GM18508 (cell line): ENCODE results near the gene CRBN.
A peak's percentile ranks its signal among the peaks of the same experiment; 100 is the strongest.

Experiments
- ATAC-seq: cut with Tn5 transposase; IDR thresholded peaks from one replicate; pipeline ENCODE4 v1.9.1; 2021; ENCODE audit warnings: moderate number of reproducible peaks; ENCODE audit not compliant: insufficient read depth, unreplicated experiment

Gene CRBN

DNA sequence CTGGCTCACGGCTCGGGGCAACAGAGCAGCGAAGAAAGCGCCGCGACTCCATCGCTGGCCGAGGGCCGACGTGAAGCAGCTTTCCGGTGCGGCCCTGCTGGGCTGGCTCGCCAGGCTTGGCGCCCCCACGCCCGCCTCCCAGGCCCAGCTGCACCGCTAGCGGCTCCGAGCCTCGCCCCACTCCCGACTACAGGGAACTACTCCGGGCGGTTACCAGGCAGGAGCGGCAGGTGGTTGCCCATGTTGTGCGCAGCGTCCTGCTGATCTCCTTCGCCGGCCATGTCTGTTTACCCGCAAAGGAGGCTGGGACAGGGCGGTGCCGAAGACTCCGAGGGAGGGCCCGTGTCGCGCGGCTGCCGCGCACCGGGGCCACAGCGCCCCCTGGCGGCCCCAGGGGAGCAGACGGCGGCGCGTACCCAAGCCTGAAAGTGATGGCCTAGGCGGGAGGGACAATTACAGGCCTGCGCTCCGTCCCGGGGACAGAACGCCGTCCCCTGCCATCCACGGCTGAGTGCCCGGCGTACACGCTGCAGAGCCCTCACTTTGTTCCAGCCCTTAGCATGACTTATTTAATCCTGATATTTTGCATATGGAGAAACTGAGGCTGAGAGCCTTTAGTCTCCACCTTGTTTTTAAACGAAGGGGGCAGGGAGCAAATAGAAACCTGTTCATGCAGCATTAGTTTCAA is at the start of gene CRBN:
Gene CRBN, minus strand, starts transcription at position 285 of the 688 bp plus-strand sequence. Its CDS starts 4 bp downstream, at position 281.
- ATAC-seq, result peak; percentile 96

DNA sequence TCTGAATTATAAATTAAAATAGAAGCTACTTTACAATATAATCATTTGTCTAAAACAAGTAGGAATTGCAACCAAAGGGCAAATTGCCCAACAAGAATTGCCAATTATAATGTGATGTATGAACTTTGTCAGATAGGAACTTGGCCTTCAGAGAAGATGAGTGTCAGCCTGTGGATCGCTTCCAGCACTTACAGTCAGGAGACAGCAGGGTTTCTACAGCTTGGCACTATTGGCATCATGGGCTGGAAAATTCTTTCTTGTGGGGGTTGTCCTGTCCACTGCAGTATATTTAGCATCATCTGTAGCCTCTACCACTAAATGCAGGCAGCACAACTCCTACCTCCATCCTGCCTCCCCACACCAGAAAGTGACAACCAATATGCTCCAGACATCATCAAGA is 48.1 kb upstream of the CRBN start:
- ATAC-seq, result no peak

DNA sequence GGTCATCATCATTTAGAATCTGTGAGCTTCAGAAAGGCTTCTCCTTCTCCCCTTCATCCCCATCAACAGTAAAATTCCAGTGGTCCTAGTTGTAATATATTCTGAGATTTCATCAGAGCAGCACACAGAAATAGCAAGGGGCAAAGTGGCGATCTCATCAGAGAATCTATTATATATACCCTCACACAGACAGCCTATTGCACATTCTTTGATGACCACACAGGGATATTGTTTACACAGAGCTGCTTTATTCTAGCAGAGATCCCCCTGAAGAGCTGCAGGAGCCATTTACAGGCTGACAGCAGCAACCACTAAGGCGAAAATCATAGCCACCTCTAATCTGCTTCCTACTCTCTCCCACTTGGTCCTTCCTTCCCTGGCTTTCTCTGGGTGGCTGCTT is 42.0 kb upstream of the CRBN start:
- ATAC-seq, result no peak

DNA sequence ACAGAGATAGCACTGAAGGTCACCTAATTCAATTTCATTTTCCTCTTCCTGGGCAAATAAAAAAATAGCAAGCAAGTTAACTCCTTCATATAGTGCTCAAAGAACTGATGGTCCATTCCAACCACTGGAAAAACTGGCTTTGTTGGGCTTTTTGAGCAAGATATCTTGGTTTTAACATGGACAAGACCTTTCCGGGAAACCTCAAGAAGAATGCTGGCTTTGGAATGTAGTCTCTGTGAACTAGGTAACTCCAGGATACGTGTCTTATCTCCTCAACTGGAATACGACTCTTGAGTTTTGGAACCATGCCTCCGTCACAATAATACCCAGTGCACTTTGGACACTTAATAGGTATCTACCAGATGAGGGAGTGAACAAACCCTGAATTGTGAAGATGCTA is 36.9 kb upstream of the CRBN start:
- ATAC-seq, result no peak

DNA sequence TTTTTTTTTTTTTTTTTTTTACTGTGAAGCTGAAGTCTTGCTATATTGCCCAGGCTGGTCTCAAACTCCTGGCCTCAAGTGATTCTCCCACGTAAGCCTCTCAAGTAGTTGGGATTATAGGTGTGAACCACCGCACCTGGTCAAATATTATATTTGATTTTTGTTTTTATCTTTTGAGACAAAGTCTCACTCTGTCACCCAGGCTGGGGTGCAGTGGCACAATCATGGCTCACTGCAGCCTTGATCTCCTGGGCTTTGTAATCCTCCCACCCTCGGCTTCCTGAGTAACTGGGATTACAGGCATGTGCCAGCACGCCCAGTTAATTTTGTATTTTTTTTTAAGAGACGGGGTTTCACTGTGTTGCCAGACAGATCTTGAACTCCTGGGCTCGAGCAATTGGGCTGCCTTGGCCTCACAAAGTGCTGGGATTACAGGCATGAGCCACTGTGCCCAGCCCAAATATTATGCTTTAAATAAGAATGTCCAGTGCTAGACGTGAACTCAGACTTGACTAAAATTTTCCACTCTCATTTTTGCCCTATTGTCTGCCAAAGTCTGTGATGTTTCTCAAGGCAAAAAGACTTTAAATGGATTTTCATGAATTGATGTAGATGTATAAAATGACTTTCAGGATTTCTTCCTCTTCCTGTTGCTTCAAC is 33.4 kb upstream of the CRBN start:
- no peak for ATAC-seq

DNA sequence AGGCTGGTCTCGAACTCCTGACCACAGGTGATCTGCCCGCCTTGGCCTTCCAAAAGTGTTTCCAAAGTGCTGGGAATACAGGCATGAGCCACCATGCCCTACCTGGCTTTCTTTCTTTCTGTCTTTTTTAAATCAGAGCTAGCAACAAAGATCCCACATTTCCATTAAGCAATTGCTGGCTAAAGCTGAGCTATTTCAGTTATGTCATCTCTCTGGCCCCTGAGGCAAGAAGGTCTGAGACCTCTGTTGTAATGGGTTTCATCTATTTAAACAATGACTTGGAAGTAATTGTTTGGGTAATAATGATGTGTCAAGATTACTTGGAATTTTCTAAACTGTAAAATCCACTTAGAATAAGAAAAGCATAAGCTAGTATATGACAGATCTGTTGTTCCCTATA is 30.2 kb upstream of the CRBN start:
- ATAC-seq, result no peak

DNA sequence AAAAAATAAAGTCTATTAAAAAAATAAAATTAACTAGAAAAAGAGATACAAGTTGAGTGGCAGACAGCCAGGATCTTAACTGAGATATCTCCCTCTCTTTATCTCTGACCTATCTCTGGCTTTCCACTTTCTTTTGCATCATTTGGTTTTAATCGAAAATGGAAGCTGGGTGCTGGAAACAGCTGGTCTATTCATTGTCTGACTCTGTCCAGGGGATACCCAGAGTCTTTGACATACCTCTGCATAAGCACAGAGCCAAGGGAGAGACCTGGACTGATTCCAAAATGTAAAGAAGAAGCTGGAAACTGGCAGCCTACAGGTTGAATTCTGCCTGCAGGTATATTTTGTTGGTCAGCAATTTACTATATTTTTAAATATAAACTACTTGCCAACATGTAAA is 29.6 kb upstream of the CRBN start:
- ATAC-seq, result no peak

DNA sequence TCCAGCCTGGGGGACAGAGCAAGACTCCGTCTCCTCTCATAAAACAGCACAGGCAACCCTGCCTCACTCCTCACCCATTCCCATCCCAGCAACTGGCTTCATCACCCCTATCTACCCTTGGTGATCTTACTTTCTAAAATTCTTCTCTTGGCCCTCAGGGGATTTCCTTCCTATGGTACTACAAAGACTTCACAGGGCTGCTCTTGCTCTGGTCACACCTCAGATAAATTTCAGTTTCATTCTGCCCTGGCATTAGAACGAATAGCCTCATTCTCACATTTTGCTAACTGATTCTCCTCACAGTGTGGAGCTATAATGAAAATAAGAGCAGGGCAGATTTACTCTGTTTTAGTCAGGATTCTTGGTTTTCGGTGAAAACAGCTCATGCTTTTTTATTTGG is 22.1 kb upstream of the CRBN start:
- ATAC-seq, result peak; percentile 96

DNA sequence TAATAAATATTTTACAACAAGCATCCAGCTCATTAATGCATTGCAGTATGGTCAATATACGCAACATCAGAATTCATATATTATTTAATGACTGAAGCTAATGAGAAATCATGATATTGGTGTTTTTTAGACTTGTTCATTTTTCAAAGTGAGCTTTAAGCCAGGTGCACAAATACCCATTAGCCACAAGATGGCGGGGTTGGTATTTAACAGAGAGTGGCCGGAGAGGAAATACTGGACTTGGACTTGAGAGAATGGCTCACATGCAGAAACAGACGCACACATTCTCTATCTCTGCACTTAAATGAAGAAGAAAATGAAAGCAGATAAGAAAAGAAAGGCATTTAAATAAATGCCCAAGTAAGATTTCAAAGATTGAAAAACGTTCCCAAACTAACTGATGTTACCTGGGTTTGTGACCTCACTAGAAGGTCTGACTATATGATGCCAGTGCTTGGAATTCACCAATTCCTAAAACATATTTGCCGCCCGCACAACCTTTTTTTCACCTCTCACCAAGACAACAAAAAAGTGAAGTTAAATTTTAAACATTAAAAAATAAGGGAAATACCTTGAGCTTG is 21.2 kb upstream of the CRBN start:
- no peak for ATAC-seq

DNA sequence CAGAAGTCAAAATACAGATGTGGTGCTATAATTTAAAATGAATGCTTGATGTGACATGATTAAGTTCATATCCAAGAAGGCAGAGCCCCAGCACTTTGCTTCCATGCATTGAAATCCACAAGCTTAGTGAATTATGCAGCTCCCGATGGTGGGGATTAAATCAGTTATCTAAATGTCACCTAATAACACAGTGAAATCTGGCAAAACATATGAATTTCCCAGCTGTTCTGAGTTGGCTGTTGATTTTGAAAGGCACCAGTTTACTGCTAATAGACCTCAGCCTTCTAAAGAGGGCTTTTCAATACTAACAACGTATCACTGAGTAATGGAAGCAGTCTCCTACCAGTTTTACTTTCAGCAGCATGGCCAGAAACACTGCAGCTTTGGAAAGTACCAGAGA is 19.8 kb upstream of the CRBN start:
- no peak for ATAC-seq

DNA sequence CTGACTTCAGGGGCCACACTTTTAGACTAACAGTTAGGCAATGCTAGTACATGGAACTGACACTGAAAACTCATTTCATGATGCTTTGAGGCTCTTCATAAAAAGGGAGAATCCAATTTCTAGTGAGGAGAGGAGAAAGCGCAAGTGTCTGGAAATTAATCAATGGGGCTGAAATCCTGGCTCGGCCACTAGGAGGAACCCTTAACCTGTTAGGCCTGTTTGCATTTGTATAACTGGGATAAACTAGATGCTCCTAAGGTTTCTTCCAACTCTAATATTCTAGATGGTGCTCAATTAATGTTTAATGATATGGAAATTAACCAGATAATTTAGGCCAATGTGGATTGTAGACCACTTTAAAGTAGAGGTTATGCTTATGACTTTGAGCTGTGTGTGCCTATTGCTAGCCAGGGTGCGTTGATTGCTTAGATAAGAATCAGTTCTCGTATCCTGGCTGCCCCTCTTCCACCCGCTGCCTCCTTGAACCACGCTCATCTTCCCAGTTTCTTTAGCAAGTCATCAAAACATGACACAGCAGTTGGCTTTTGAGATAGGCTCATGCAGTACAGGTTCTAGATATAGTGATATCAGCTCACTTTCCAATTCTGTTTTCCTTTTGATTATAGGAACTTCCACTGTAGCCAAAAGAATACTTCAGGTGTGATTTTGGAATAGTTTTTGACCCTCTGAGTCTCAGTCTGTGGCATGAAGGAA is 16.8 kb upstream of the CRBN start:
- ATAC-seq, result no peak

DNA sequence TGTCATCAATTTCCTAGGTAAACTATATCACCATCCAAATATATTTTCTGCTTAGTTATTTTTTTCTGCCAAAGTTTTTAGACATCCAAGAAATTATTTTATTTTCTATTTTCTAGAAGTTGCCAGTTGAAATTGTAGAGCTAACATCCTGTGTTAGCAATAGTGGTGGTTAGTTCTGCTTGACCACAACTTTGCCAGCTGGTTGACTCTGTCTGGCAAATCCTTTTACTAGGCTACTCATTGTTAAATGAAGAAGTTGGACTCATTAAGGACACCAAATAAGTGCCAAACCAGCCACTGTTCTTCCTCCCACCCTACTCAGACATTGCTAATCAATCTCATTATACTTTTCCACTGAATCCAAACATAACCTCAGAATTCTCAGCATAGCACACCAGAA is 15.4 kb upstream of the CRBN start:
- ATAC-seq, result no peak

DNA sequence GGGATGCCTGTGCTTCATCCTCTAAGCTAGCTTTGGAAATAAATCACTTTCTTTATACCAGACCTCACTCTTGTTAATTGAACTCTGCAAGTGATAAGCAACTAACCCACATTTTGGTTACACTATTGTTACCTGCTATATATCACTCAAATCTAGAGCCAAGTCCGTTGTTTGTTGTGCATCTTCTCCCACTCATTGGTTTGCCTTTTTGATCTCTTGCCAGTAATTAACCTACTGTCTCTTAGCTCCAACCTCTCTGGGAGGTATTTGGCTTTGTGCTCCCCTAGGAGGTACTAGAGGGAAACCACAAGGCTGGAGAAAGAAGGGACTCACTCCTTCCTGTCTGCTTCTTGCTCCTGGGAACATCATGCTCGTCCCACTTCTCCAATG is 12.8 kb upstream of the CRBN start:
- no peak for ATAC-seq

DNA sequence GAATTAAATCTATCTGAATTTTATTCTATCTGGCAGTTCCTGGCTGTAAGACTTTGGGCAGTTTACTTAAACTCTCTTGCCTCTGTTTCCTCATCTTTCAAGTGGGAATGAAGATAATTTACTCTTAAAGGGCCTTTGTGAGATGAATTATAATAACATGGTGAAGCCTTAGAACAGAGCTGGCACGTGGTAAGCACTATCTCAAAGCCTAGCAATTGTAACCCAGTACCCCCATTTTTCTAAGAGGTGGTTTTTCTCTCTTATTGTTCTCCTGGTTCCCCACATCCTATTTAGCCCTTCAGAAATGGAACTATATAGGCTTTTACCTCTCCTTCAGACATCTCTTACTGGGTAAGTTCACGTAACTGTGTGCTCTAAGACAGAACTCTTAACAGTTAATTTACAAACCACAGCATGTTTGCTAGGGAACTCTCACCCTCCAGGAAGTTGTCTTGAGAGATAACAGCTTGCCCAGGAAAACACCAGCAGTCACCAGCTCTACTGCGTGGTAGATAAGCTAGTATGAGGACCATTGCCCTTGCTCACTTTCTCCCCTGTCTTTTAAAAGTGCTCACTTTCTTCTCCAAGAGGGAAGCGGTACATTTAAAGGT is 12.3 kb upstream of the CRBN start:
- no peak for ATAC-seq

DNA sequence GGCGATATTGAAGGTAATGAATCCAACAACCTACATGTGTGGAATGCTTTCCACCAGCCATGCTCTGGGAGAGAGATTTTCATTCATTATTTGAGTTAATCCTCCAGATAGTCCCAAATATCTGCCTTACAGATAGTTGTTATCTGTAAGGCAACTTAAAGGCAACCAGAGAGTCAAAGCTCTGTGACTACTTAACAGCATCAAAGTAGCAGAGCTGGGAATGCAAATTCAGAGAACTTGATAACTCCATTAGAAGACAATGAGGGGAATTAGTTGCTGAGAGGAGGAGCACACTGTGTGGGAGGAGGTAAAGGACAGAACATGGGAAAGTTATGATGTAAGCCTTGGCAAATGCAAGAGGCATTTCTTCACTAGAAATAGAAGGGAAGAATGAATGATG is 10.5 kb upstream of the CRBN start:
- no peak for ATAC-seq

DNA sequence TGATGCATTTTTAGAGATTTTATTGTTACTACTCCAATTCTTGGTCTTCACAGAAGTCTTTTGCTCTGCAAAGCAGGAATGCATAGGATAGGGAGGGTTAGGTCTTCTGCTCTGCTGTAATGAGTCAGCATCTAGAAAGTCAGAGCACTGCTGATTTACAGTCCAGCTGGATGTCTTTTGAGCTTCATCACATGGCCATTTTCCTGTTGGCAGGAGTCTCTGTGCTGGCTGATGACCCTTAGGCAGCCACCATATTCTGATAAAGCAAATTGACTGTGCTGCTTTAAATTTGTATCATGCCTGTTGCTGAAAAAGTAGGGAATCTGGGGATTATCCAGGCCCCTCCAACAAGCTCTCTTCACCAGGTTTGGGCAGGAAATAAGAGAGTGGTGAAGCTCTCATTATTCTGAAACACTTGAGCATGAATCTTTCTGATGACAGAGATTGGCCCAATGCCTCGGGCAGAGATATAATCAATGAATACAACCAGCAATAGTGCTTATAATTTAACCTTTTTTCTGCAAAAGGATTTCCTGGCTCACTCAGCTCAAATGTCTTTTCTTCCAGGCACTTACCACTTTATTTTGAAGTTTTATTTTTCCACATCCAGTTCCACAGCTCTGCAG is 9.7 kb upstream of the CRBN start:
- ATAC-seq, result no peak

DNA sequence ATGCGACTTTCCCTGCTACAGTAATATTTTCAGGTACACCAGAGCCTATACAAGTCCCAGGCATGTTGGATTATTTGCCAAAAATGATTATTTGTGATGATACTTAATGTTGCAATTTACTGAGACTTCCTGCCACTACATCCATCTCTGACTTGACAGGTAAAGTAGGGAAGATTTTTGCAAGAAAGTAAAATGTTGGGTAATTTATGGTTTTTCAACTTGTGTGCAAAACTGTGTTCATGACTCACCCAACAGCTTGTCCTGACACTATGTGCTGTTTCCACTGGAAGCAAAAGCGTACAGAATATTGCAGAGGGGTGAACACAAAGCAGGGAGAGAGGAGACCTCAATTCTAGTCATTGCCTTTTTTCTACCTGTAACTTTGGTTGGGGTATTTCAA is 5.4 kb upstream of the CRBN start:
- no peak for ATAC-seq

DNA sequence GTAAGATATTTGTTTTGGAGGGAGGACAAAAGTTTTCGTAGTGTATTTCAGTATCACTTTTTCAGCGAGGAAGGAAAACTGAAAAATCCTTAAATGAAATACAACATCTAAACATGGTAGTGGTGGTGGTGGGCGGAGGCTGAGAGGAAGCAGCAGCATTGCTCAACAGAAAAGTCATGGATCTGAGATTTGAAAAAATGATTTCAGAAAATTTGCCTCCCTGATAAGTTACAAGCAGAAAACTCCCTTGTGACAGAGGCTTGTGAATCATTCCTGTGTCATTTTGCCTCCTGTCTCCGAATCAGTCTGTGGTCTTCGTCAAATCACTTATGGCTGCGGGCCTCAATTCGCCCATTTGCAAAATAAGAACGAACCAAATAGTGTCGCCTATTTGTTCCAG is 965 bp upstream of the CRBN start:
- no peak for ATAC-seq

DNA sequence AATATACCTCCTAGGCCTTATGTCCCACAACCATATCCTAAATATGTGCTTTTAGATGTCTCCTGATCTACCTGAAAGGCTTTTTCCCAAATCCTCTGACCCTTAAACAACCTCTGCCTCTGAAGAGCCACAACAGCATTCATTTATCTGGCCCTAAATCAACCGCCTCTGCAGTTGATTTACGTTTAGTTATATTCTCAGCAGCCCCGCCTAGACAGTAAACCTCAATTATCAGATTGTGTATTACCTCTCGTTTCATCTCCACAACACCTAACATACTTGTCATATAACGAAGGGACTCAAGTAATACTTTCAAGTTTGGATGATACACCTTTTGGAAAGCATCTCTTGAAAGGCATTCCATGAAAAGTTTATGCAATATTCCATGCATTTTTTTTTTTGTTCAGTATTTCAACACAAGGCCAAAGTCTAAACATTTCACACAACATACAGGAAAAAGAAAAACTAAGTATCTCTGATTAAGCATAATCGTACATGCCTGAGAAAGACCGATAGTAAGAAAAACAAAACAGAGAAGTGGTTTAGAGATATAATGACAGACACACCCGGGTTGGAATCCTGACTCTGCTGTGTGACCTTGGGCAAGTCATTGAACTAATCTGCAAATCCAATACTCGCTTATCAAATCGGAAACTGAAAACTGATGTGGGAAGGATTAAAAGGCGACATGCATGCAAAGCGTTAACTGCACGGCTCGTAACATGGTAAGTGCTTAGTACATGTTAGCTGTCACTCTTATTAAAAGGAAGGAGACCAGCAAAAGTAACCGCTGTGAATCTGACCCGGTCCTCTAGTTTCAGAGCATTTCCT is 778 bp downstream of the CRBN start:
- ATAC-seq, result no peak
